GM21515 (cell line): Measurements from ENCODE around the gene SENP7.
"Not testable (repeated sequence)": the region's sequence is repeated elsewhere in the genome, so short reads cannot be mapped to it uniquely, and the experiment has no call there.

ENCODE experiments used
- ATAC-seq: cut with Tn5 transposase; IDR thresholded peaks from one replicate; pipeline ENCODE4 v1.9.1; 2021; ENCODE audit not compliant: unreplicated experiment

SENP7 gene

DNA sequence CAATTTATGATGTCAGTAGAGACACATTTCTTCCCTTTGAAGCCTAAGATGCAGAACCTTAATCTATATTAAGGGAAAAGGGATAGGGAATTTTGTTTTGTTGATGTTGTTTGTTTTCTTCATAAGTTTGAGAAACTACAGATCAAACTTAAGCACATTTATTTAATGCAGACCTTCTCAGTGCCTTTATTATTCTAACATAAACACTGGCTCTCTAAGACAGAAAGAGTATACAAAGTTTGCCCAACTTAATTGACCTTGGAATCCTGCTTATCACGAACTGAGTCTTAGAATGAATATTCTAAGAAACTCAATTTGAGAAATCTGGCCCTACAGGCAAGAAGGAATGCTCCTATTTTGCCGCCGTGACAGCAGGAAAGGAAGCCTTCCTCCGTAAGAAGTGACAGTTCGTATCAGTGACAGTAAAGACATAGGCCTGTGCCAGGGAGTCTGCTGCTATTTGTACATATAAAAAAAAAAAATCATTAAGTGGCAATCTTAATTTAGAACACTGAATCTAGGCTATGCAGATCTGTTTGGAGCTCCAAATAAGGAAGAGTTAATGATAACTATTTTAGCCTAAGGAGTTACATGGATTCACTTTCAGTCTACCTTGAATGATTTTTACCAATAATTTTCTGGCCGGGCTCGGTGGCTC is 183.9 kb downstream of the SENP7 start:
- ATAC-seq: no peak

DNA sequence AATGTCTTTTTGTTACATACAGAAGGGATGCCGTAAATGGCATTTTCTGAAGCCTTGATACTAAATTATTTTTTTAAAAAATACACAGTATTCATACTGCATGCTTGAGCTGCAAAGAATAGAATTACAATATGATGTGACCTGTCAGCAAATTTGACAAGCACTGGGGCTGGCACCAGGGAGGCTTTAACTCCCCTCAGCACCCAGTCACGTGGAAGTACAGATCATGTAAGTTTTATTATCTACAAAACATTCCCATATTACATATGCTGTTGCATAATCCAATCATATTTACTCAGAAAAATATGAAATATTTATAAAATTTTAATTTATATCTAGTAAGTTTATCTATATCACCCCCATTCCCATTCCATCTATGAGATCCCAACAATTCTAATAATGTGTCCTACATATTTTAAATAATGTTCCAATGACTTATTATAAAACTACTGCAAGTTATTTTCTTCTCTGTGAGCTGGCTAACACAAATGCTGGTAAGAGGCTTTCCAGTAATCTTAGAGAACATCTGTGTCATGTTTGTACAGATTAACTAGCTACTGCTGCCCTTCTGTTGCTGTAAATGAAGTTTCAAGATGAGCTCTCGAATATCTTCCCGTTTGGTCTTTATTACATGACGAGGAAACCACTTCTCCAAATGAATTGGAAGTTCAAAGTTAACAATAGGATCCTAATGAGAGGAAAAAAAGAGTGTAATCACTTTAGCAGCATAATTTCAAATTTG is 187.4 kb downstream of the SENP7 start:
- no peak for ATAC-seq

DNA sequence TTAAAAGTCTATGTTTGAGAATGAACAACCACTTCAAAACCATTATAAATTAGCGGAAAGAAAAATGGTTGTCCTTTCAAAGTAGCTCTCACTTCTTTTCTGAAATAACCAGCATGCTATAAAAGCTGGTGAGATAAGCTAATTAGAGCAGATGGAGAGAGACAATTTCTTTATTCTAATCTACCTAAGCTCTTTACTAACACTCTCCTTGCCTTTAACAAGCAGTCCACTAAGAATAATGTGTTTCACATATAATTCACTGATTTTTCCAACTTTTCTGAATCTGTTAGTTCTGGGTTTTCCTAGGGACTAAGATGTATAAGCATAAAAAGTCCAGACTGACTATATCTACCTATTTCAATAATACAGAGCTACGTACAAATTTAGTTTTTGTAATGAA is 192.5 kb downstream of the SENP7 start, which contains the start of gene IMPG2:
Gene IMPG2, minus strand, starts transcription at position 101 of the 400 bp plus-strand sequence. CDS start 203 bp downstream, outside the sequence.
- no peak for ATAC-seq

DNA sequence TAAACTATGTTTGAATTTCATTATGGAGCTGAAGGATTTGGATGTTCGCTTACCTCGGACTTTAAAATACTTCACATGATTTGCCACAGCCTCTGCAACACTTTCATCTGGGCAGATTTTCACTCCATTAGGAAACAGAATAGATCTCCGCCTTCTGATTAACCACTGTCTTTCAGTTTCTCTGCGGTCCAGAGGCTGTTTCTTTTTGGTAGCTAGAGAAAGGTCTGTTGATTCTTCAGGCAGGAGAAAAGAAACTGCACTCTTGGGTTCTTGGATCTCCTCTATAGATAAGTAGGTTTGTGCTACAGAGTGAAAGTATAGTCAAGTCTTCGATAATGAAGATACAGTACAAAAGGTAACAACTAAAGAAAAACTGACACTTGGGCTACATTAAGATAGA is 193.5 kb downstream of the SENP7 start:
- no peak for ATAC-seq

DNA sequence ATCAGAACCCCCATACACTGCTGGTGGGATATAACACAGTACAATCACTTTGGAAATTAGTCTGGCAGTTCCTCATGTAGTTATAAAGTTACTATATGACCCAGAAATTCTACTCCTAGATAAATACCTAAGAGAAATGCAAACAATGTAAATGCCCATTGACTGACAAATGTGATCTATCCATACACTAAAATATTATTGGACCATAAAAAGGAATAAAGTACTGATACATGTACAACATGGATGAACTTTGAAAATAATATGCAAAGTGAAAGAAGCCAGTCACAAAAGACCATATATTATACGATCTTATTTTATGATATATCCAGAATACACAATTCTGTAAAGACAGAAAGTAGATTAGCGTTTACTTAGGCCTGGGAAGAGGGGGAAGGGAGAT is 200.5 kb downstream of the SENP7 start:
- ATAC-seq: no peak

DNA sequence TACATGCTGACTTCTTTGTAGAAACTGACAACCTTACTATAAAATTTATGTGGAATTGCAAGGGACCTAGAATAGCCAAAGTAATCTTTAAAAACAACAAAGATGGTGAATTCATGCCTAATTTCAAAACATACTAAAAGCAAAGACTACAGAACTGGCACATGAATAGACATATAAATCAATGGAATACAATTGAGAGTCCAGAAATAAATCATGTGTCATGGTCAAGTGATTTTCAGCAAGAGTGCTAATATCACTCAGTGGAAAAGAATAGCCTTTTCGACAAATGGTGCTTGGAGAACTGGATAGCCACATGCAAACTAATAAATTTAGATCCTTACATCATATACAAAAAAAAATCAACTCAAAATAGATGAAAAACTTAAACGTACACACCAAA is 201.3 kb downstream of the SENP7 start:
- ATAC-seq: no peak

DNA sequence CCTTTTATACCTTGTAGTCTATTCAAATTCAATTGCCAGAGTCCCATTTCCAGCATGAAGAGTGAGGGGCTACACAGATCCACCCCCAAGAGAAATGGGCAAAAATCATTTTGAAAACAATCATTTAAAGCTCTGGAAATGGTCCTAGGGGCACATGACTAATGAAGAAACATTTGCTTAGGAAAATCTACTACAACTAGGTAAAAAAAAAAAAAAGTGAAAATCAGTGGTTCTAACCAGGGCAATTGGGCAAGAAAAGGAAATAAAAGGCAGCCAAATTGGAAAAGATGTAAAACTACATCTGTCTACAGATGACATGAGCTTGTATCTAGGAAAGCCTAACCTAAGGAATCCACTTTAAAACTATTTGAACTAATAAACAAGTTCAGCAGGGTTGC is 202.0 kb downstream of the SENP7 start:
- ATAC-seq: no peak

DNA sequence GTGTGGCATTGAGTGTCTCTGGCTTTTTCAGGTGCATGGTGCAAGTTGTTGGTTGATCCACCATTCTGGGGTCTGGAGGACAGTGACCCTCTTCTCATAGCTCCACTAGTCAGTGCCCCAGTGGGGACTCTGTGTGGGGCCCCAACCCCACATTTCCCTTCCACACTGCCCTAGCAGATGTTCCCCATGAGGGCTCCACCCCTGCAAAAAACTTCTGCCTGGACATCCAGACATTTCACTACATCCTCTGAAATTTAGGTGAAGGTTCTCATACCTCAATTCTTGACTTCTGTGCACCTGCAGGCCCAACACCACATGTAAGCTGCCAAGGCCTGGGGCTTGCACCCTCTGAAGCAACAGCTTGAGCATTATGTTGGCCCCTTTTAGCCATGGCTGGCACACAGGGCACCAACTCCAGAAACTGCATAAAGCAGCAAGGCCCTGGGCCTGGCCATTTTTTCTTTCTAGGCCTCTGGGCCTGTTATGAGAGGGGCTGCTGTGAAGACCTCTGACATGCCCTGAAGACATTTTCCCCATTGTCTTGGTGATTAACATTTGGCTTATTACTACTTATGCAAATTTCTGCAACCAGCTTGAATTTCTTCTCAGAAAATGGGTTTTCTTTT is 204.8 kb downstream of the SENP7 start:
- ATAC-seq: not testable (repeated sequence)

DNA sequence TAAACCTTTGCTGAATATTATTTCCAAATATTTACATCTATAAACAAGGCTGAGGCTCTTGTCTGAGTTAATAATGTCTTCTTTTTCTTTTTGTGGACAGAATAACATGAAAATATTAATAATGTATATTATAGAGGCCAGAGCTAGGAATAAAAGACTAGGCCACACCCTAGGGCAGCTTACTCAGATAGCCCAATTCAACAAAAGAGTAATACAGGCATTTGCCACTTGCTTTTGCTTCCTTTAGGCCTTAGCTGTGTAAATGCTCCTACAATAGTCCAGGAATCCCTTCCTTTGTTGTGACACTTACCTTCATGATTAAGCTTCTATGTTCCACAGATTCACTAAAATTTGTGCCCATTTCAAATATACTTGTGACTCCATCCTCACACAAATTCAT is 209.2 kb downstream of the SENP7 start:
- no peak for ATAC-seq

DNA sequence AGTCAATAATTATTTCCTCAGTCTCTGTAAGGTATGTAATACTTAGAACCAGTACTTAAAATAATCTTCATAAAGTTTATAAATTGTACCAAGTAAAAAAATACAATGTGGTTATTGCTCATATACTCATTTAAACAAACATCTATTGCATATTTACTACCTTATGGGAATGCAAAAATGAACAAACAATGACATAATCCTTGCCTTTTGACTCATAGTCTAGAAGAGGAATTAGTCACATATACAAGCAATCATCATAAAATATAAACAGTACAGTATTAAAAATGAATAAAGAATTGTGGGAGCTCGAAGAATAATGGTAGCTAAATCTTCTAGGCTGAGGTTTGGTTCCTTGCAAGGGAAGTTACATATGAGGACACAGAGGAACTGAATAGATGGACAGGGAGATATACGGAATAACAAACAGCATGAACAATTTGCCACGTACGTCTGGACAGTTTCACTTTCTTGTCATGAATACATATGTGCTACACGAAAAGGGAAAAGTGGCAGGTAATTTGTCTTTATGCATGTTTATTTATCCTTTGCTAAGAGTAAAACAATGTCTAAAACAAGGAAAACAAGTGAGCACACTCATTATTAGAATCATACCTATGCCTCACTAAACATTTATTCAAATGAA is 209.8 kb downstream of the SENP7 start:
- ATAC-seq: no peak

DNA sequence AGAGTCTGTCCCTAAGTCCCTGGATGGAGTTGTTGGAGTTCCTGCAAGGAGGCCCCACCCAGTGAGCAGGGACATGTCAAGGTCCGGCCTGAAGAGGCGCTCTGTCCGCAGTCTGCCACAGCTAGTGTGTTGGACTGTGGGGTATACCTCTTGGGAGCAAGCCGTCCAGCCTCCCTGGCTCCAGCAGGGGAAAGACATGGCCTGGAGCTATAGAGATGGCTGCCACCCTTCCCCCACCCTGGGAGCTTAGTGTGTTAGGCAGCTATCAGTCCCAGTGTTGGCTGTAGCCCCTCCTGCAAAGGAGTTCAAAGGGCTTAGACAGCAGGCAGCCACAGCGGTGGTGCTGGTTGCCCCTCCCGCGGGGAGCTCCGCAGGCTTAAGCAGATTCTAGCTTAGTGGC is 212.9 kb downstream of the SENP7 start:
- no peak for ATAC-seq

DNA sequence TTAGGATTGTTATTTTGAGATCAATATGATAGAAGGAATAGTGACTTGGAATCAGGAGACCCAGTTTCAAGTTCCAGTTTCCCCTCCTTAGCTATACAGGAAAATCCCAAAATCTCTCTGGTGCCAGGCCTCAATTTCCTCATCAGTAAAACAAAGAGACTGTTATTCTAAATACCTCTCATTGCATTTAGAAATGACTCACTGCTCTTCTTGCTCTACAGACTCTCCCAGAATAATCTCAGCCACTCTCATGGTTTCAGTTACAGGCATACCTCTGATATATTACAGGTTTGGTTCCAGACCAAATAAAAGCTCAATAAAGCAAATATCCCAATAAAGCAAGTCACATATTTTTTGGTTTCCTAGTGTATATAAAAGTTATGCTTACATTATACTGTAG is 221.0 kb downstream of the SENP7 start:
- no peak for ATAC-seq

DNA sequence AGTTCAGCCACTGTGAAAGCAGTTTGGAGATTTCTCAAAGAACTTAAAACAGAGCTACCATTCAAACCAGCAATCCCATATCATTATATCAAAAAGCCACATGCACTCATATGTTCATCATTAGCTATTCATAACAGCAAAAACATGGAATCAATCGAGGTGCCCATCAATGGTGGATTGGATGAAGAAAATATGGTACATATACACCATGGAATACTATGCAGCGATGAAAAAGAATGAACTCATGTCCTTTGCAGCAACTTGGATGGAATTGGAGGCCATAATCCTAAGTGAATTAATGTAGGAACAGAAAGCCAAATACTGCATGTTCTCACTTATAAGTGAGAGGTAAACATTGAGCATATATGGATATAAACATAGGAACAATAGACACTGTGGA is 224.7 kb downstream of the SENP7 start:
- no peak for ATAC-seq

DNA sequence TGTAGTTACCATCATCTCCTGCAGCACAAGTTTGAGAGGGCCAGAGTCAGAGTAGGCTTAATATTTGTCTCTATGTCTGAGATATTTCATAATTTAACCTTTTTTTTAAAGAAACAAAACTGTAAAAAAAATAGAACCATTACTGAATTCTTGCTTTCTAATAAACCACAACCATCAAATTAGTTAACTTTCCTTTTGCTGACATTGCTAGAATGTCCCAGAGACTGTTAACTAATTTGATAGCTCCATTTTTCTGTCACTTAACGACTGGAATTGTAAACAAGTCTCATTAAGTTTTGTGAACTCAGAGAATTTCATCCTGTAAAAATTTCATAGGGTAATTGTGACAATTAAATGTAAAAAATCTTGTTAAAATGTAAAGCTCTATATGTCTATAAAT is 228.3 kb downstream of the SENP7 start:
- ATAC-seq: no peak

DNA sequence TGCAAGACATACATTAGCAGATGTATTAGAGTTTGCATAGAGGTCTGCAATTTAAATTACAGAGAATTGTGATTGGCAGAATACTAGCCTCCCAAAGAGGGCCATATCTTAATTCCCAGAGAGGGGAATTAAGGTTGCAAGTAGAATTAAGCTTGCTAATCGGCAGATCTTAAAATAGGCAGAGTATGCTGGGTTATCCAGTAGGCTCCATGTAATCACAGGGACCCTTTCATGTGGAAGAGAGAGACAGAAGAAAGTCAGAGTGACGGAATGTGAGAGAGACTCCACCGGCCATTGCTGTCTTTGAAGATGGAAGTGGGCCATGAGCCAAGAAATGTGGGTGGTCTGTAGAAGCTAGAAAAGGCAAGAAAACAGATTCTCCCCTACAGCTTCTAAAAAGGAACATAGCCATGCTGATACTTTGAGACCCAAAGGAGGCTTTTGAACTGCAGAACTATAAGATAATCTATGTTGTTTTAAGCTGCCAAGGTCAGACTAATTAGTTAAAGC is 231.4 kb downstream of the SENP7 start:
- ATAC-seq: no peak

DNA sequence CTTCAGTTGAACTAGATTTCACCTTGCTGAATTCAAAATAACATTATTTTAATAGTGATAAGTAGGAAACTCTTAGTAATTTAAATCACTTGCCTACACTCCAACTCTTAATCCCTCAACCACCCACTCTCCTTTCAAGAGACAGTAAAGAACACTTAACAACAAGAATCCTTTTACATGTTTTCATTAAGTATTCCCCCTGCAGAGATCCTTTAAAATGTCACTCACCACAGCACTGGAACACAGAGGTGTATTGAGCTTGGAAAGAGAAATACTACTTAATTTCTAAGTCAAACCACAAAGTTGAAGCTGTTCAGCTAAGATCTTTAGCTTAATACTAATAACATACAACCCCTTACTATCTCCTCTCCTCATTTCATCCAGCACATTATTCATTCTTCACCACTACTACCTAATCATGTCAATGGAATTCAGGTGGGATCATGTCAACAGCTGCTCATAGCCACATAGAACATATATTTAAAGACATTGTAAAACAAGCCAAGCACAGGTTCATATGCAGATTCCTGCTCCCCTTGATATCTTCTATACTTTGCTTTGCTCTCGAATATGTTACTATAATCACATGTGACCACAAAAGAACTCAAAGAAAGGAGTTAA is 233.1 kb downstream of the SENP7 start:
- no peak for ATAC-seq

DNA sequence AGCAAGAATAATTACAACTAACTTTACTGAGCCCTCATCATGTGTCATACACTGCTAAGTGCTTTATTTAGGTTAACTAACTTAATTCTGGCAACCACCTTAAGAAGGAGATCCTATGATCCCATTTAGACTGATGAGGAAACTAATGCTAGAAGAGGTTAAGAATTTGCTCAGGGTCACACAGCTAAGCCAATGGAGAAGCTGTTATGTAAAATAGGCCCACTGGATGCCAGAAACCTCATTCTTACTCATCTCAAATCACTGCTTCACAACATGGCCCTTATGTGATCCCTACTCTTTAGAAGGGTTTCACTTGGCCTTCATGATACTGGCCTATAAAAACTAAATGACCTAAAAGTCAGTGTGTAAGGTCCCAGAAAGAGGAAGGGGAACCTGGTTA is 233.8 kb downstream of the SENP7 start:
- ATAC-seq: no peak

DNA sequence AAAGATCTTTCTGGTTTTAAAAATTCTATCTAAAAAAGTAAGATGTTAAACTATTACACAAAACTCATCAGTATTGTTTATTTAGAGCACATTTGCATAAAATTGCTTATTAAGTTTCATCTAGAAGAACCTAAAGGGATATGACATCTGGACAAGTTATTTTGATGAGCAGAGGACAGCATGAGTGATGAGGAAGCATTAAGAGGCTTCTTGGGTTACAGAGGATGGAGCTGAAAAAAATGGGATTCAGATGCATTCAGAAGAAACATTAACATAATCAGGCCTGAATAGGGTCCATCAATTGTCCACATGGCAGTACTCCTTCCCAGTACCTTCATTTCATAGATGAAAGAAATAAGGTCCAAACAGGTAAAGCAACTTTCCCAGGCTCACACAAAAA is 234.3 kb downstream of the SENP7 start:
- no peak for ATAC-seq
